GOT3 (cell line): Measurements from ENCODE around the gene ARHGEF3.
"Not testable (repeated sequence)": the region's sequence is repeated elsewhere in the genome, so short reads cannot be mapped to it uniquely, and the experiment has no call there.

Experiments
- DNase-seq: peaks from one replicate; lab custom pipeline; 2025; ENCODE audit warnings: mixed read lengths; lab: John Stamatoyannopoulos, UW

The ARHGEF3 gene

DNA sequence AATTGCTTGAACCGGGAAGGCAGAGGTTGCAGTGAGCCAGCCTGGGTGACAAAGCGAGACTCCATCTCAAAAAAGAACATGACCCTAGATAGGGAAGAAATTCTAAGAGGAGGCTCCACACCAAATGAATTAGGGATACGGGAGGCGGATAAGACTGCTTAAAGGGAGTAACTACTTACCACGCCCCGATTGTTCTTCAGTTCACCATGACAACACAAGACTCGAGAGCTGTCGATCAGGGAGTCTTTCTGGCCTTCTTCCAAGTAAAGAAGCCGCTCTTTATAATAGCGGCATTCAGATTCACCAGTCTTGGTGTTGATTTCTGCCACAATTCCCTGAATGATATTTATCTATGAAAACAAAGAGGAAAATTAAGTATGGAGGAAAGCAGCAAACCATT lies 64.7 kb downstream of the ARHGEF3 start:
- DNase-seq = no peak

DNA sequence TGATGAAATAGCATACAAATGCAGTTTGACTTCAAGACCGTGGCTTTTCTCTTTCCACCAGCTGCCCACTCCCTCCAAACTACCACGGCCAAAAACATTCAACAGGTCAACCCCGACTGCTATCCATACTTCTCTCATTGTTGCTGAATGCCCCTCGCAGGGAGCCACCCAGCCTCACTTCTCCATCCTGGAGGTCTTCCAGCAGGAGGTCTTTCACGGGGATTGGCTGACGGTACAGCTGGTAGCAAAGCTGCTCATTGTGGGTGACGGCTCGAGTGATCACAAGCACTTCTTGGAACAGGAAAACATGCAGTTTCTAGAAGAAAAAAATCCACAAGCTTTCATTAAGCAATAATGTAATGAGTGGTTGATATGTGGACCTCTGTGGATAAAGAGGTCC lies 69.6 kb downstream of the ARHGEF3 start:
- DNase-seq = no peak

DNA sequence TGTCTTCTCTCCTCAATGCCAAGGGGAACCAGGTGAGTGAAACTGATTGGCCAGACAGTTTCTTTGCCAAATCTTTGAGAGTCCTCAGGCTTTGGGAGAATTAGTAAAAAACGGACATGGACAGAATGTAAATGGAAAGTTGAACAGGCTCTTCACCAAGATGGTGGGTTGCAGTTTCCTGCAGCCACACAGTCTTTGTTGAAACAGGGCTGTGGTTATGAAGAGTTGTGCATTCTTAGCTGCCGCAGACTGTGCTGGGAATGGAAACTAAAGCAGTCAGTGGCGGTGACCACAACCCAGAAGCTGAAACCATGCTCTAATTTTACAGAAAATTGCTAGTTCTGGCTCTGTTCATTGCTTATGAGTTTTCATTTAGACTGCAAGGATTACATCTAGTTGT lies 76.6 kb downstream of the ARHGEF3 start:
- no peak for DNase-seq

DNA sequence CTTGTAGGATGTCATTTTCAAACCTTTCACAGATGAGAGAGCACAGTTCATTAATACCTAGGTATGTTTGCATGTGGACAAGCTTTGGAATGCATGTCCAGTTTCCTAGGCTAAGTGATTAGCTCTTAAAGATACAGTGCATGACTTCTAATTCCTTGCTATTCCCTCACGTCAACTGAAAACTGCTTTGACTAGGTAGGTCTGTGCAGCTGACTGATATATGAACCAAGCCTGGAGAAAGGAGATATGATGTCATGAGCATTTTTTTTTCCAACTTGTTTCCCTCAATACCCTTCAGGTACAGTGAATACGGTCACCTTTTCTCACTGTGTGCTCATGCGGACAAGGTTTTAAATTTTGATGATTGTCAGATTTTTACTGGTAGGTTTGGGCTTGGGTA lies 77.1 kb downstream of the ARHGEF3 start:
- no peak for DNase-seq

DNA sequence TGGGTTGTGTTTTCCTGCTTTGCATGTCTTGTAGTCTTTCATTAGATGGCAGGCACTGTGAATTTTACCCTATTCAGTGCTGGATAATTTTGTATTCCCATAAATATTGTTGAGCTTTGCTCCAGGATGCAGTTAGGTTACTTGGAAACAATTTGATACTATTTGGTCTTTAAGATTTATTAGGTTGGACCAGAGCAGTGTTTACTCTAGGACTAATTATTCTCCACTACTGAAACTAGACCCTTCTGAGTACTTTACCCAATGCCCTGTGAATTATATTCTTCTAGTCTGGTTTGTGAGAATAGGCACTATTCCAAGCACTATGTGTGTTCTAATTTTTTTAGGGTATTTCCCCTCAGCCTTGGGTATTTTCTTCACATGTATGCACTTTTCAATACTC lies 80.9 kb downstream of the ARHGEF3 start:
- DNase-seq = no peak

DNA sequence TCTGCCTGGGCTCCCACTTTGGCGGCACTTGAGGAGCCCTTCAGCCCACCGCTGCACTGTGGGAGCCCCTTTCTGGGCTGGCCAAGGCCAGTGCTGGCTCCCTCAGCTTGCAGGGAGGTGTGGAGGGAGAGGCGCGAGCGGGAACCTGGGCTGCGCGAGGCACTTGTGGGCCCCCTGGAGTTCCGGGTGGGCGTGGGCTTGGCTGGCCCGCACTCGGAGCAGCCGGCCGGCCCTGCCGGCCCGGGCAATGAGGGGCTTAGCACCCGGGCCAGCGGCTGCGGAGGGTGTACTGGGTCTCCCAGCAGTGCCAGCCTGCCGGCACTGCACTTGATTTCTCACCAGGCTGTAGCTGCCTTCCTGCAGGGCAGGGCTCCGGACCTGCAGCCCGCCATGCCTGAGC lies 82.9 kb downstream of the ARHGEF3 start:
- DNase-seq = not testable (repeated sequence)

DNA sequence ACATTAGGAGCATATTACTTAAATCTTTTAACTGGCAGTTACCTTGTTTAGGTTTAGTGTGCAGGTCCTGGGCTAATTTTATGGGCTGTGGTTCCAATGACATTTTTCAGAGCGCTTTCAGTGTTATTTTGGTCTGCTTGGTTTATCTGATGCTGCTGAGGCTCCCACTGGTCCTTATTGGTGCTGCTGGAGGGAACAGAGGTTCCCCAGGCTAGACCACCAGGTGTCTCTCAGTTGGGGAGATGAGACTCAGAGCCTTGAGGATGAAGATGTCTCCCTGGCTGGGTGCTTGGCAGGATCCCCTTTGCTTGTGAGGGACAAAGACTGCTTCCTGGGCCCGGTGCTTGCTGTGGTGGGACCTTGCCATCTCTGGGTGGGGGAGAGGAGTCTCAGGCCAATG lies 90.4 kb downstream of the ARHGEF3 start:
- DNase-seq = no peak

DNA sequence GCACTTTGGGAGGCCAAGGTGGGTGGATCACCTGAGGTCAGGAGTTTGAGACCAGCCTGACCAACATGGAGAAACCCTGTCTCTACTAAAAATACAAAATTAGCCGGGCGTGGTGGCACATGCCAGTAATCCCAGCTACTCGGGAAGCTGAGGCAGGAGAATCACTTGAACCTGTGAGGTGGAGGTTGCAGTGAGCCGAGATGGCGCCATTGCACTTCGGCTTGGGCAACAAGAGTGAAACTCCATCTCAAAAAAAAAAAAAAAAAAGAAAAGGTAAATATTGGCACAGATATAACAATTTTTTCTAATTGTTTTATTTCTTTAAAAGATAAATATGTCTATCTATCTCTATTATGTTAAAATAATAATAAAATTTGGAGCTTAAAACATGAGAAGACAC lies 94.3 kb downstream of the ARHGEF3 start:
- DNase-seq = not testable (repeated sequence)

DNA sequence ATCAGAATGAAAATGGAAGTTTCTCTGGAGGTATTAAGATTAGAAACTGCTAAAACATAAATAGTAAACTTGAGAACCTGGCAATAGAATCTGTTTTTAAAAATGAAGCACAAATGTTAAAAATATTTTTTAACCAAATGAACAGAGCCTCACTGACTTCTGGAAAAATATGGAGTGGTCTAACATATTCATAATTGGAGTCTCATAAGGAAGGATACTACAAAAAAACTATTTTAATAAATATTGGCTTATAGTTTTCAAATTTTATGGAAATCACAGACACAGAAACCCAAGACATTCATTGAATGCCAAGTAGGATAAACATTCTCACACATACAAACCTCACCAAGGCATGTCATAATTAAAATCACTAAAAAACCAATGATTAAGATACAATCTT lies 95.1 kb downstream of the ARHGEF3 start:
- no peak for DNase-seq

DNA sequence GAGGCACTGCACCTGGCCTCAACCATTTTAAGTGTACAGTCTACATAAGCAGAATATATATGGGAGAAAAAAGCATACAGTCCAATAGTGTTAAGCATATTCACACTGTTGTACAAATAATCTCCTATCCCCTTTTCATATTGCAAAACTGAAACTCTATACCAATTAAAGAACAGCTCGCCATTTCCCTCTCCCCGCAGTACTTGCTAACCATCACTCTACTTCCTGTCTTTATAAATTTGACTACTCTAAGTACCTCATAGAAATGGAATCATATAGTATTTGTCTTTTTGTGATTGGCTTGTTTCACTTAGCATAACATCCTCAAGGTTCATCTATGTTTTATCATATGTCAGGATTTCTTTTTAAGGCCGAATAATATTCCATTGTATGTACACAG lies 97.0 kb downstream of the ARHGEF3 start:
- no peak for DNase-seq

DNA sequence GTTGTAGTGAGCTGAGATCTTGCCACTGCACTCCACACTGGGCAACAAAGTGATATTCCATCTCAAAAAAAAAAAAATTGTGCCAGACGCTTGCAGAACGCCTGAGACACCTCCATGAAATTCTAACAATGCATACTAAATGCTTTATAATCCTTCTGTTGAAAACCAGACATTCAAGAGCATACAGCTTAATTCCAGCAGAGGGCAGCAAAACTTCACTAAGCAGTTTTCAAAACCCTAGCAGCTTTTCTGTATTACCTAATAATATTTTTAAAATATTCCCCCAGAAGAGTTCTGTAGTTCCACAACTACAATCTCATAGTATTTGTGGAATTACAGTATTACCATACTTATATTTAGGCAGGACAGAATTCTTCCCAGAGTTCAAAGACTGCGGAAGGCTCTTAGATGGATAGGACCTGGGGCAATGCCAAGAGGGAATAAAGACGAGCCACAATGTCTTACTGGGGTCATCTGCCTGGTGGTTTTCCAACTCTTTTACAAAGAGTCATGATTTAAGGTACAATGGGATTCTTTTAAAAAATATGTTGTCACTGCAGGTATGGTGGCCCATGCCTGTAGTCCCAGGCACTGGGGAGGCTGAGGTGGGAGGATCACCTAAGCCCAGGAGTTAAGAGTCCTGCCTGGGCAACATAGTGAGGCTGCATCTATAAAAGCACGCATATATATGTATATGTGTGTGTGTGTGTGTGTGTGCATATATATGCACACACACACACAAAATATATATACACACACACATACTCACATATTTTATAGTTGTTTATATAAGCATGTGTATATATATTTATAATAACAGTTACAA lies 99.0 kb downstream of the ARHGEF3 start:
- no peak for DNase-seq

DNA sequence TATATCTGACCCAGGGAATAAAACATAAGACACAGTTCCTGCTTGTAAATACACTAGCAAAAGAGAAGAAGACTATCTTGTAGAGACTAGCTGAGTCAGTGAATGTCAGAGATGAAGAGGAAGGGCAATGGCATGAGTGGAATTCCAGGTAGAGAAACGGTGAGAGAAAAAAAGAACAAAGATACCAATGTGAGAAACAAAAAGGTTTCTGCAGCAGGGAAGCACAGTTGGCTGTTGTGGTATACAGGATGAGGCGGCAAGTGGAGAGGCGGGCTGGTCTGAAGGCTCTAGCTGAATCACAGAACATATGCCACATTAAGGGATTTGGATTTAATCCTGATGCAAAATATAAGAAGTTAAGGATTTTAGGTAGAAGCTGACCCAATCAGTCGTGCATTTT lies 101.6 kb downstream of the ARHGEF3 start:
- DNase-seq = no peak

DNA sequence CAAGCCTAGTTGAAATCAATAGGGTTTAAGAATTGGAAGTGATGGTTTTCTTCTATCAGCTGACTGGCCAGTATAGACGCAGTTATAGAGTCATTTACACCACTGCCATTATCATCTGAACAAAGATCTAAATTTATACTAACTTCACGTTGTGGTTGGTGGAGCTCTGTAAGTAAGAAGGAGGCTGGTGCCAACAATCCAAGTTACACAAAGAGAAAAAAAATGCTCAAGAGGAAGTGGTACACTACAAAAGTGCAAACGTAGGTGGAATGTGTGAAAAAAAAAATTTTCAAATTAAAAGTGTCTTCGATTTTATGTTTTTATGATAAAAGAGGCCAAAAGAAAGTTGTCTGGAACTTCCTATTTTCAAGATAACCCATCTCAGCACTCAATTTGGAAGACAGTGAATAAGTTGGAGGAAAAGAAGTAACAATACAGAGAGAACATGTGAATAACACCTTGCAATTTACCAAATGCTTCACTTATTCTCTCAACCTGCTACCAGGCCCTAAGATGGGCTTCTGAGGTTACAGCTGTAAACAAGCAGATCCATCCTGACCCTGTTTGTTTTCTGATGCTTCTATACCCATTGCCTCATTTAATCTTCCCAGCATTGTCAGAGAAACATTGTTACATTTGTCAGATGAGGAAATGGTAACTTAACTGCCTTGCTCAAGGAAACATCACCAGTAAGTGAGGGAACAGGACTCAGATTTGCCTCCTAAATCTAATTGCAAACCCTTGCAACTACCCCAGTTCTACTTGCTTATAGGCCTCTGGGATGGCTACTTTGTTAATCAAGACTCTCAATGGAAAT lies 106.7 kb downstream of the ARHGEF3 start:
- DNase-seq = no peak

DNA sequence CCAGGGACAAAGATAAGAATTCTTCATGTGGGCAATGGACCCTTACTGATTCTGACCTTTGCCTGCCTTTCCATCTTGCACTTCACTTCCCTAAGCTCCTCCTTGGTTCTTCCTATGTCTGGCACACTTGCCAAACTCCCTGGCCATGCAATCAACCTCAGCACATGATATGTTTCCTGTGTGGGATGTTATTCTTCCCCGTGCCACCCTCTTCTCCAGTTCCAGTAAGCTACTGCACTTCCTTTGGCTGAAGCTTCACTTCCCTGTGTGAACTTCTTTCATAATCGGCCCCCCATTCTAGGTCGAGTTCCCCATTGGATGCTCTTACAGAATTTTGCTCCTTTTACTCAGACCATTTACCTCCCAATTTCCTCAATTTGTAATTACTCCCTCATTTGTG lies 108.0 kb downstream of the ARHGEF3 start:
- no peak for DNase-seq

DNA sequence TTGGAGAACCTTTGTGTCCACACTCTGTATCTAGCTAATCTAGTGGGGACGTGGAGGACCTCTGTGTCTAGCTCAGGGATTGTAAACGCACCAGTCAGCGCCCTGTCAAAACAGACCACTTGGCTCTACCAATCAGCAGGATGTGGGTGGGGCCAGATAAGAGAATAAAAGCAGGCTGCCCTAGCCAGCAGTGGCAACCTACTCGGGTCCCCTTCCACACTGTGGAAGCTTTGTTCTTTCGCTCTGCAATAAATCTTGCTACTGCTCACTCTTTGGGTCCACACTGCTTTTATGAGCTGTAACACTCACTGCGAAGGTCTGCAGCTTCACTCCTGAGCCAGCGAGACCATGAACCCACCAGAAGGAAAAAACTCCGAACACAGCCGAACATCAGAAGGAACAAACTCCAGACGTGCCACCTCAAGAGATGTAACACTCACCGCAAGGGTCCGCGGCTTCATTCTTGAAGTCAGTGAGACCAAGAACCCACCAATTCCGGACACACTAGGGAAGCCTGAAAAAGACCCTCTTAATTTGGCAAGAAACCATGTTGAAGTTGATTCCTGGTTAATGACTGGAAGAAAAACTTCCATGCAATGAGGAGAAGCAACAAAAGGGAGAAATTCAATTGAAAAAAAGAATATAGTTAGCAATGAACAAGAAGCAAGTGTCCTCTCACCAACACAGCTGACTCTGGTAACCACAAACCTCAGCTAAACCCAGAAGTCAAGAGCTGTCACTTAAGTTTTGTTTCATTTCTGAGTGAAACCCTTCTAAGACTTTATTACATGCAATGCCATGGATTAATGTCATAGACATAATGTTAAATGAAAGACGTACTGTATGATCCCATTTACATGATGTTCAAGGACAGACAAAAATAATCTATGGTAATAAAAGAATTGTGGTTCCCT lies 109.0 kb downstream of the ARHGEF3 start:
- not testable (repeated sequence) for DNase-seq

DNA sequence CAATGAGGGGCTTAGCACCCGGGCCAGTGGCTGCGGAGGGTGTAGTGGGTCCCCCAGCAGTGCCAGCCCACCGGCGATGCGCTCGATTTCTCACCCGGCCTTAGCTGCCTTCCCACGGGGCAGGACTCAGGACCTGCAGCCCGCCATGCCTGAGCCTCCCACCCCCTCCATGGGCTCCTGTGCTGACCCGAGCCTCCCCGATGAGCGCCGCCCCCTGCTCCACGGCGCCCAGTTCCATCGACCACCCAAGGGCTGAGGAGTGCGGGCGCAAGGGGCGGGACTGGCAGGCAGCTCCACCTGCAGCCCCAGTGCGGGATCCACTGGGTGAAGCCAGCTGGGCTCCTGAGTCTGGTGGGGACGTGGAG lies 109.8 kb downstream of the ARHGEF3 start:
- DNase-seq = not testable (repeated sequence)

DNA sequence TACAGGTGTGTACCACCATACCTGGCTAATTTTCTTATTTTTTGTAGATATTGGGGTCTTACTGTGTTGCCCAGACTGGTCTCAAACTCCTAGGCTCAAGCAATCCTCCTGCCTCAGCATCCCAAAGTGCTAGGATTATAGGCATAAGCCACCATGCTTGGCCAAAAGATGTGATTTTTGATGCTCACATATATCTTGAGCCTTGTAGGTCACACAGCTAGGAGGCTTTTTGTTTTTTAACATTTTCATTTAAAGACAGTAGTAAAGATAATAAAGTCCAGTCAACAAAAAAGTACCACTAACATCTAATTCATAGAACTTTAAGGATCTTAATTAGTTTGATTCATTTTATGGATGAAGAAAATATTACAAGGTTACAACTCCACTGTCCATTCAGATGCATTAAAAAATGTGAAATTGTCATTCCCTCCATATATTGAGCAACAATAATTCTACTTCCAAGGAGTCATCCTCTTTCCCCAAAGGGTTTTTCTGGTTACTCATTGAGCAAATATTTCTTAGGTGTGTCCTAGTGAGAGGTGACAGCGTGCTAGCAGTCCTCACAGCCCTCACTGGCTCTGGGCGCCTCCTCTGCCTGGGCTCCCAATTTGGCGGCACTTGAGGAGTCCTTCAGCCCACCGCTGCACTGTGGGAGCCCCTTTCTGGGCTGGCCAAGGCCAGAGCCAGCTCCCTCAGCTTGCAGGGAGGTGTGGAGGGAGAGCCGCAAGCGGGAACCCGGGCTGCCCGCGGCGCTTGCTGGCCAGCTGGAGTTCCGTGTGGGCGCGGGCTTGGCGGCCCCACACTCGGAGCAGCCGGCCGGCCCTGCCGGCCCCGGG lies 110.4 kb downstream of the ARHGEF3 start:
- no peak for DNase-seq

DNA sequence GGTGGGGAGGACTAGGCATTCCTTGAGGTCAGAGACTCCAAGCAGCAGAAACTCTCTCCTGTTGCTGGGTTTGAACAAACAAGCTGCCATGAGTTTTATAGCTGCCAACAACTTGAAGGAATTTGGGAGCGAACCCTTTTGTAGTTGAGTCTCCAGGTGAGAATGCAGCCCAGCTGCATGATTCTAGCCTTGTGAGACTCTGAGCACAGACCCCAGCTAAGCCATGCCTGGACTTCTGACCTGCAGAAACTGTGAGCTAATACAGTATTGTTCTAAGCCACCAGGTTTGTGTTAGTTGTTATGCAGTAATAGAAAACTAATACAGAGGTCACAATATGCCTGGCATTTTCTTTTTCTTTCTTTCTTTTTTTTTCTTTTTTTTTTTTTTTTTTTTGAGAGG lies 112.4 kb downstream of the ARHGEF3 start:
- no peak for DNase-seq

DNA sequence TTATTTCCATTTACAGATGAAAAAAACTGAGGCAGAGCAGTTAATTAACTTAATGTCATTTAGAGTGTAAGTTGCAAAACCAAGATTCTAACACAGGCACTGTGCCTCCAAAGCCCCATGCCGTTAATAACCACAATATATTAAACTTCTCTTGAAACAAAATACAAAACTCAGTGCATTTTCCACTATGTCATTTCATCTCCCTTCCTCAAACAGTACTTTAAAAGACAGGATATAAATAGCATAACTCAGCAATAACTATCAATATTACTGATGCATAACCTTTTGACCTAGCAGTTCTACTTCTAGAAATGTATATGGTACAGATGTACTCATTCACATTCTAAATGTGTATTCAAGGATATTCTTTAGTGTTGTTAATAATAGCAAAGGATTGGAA lies 113.6 kb downstream of the ARHGEF3 start:
- DNase-seq = no peak

DNA sequence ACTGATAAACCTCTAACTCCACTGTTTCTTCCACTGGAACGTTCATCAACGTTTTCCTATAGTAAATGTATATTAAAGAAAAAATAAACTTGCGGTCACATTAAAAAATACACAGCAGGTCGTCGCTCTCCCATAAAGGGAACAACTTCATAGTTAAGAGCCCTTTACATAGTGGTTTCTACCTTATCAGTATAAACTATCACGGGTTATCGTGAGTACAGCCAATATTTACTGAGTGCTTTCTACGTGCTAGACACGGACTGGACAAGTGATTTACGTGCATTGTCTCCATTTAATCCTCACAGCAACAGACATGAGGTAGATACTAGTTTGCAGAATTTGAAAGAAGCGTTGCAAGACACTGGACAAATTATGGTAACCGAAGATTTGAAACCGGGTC lies 117.7 kb downstream of the ARHGEF3 start:
- no peak for DNase-seq

DNA sequence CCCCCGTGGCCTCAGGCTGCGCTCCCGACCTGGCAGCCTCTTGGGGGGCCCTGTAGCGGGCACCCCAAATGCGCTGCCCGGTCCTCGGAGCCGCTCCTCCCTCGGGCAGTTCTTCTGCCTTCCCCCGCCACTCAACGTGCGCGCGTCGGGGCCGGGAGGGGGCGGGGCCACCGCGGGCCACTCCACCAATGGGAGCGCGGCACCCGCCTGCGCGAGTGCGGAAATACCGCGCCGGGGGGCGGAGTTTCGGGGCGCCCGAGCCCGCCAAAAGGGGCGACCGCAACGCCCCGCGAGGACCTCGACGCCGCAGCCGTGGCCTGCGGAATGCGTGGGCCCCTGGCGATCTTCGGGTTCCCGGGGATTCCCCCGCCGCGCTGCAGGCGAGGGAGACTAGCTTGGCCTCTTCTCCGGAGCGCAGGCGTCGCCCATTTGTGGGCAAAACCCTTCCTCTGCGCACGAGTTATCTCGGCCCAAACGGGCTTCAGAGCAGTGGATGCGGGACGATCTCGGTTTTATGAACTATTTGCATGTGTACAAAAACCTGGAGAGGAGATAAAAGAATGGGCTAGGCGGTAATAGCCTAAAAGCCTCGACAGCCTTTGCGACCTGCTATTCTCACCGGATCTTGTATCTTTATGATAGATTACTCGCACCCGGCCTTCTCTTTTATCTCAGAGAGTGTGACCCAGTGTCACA lies 118.5 kb downstream of the ARHGEF3 start, which contains the start of gene TASOR:
Gene TASOR, minus strand, starts transcription at position 144 of the 696 bp plus-strand sequence. CDS start 259 bp downstream, outside the sequence.
- DNase-seq = no peak
